ENCODE results near the gene MAGEB5.
"Not testable (repeated sequence)": the region's sequence is repeated elsewhere in the genome, so short reads cannot be mapped to it uniquely, and the experiment has no call there.

Gene MAGEB5

GRCh38 chrX:26215869-26216268 is at the start of gene MAGEB5:
Gene MAGEB5, plus strand, starts transcription at chrX:26216169. Its CDS starts 1,133 bp downstream, at chrX:26217302.
- DNase-seq, result no peak

DNA sequence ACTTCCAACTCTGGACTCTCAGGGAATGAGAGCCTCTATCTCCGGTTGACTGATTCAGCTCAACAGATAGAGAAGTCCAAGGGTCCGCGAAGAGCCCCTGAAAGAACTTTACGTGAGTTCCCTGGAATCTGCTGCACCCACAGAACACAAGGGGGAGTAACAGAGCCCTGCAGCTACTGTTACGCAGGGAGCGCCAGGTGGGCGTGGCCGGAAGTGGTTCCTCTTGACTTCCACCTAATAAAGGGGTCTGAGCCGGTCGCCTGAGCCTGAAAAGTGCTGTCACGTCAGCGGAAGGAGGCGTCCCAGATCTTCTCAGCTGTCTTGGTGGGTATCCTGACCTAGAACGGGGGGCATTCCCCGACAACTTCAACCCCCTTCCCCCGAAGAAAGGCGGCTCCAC is 23.8 kb upstream of the MAGEB5 start, which contains the start of gene MAGEB6:
Gene MAGEB6, plus strand, starts transcription at position 237 of the 400 bp plus-strand sequence. CDS start 1,407 bp downstream, outside the sequence.
- DNase-seq, result no peak

DNA sequence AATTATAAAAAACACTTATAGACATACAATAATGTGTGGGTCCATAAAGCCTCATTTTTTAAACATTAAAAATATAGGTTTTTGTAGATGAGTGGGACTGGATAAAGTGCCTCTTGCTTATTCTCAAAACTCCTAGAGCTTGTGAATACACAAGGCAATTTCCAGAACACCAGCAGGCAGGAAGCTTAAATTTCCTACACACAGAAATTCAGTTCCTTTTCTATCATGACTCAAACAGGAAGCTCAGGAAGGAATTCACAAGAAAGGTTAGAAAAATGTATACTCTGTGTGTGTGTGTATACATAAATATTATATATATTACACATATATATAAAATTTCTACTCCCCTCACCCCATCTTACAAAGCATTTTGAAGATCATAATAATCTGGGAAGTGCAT is 12.4 kb upstream of the MAGEB5 start:
- DNase-seq, result no peak

GRCh38 chrX:26204717-26205116 is 11.3 kb upstream of the MAGEB5 start:
- not testable (repeated sequence) for DNase-seq

GRCh38 chrX:26208012-26208411 is 8.0 kb upstream of the MAGEB5 start:
- no peak for DNase-seq

- DNase-seq, result no peak
Measured at GRCh38 chrX:26219351-26219750, 3.4 kb downstream of the MAGEB5 start.

DNA sequence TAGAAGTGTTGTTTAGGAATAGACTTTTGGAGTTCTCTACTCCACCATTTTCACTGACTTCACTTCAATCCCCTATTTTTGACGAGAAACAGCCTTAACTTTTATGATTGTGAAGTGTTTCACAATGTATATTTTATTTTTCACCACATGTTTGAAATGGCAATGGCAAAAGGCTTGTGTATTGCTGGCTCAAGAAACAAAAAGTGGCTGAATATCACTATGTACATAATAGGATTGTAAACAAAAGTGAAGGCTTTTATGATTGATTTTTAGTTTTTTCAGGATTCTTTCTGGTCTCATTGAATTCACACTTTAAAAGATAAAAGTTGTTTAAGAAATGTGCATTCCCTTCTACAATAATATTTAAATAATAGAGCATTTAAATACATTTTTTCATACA is 18.2 kb downstream of the MAGEB5 start:
- DNase-seq, result no peak

DNA sequence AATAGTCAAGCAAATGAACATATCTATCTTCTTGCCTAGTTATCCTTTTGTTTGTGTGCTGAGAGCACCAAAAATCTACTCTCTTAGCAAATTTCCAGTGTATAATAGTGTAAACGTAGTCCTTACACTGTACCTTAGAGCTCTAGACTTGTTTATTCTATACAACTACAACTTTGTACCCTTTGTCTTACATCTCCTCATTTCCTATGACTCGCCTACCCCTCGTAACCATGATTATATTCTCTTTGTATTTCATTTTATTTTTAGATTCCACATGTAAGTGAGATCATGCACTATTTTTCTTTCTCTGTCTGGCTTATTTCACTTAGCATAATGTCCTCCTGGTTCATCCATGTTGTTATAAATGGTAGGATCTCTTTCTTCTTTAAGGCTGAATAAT is 37.6 kb downstream of the MAGEB5 start:
- no peak for DNase-seq

DNA sequence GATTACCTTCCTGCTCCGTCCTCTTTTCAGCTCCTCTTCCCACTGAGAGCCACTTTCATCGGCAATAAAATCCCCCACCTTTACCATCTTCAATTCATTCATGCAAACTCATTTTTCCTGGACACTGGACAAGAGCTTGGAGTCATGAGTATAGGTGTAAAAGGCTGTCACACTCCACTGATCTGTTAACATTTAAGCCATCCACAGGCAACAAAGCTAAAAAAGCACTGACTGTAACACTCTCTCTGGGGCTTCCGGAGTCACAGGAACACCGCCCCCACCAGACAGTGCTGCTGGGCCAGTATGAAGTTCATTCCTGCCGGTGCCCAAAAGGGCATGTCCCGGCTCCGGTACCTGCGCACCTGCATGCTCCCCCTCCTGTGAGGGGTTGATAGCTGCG is 38.5 kb downstream of the MAGEB5 start:
- DNase-seq, result no peak

- DNase-seq, result no peak
Measured at GRCh38 chrX:26262121-26262523, 46.2 kb downstream of the MAGEB5 start.

All from NCI-H1694 (cell line).